ENCODE measurements around the gene KCNK16.

Gene KCNK16

GRCh38 chr6:39281312-39281980, 41.1 kb downstream of the KCNK16 start:
- no peak for DNase-seq (ENCODE audit: low read depth in 2 of 3, low spot score in 1 of 3)

GRCh38 chr6:39280247-39280731, 42.2 kb downstream of the KCNK16 start:
- no peak for DNase-seq (ENCODE audit: low read depth in 2 of 3, low spot score in 1 of 3)

DNA sequence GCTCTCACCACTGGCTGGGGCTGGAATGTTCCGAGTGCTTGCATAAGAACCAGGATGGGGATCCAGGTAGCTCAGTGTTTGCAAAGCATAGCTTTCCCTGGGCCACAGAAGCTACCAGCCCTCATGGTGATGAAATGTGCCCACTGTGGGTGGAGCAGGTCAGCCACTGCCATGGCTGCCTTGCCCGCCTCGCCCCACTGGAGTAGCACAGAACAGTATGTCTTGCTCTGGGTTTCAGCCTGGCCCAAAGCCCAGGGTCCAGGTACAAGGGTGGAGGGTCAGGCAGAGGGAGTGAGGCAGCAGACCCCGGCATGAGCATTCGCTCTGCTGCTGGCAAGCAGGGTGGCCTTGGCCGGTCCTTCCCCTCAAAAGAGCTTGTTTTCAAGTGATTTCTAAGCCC, 43.0 kb downstream of the KCNK16 start:
- DNase-seq (ENCODE audit: low read depth in 2 of 3, low spot score in 1 of 3), result no peak

DNA sequence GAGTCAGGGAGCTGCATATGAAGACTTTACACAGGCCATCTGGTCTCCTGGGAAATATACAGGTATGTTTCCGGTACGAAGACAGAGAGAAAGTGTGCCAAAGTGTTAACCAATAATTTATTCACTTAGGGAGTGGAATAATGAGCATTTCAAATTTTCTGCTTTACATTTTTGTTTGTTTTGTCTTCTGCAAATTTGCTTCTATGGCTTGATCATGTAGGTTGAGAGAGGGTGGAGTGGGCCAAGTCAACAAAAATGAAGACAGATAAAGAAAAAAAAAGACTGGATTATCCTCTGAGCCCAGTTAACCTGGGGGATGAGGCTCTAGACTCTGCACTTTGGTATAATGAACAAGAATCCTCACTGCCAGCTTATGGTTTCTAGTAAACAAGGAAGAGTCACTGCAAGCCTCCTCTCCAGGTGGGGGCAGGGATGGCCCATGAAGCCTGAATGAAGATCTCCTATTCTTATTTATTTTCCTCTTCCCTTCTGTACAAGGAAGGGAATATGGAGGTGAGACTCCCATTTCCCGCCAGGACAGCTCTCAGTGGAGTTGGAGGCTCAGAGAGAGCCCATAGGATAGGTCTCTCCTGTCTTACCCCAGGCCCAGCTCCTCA, 46.0 kb downstream of the KCNK16 start:
- no peak for DNase-seq (ENCODE audit: low read depth in 2 of 3, low spot score in 1 of 3)

GRCh38 chr6:39274903-39275302, 47.6 kb downstream of the KCNK16 start:
- no peak for DNase-seq (ENCODE audit: low read depth in 2 of 3, low spot score in 1 of 3)

DNA sequence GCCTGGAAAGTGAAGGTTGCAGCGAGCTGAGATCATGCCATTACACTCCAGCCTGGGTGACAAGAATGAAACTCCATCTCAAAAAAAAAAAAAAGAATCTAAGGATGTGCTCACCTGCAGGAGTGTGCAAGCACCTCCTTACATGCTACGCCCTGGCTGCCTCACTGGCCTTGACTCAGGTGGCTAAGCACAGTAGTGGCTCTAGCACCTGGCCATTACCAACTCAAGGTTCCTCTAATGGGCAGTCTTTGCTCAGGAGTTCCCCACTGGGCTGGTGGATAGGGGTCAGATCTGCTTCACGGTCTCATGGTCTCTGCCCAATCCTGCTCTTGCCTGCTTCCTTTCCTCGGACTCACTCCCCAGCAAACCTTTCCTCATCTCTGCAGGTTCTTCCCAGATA, 48.0 kb downstream of the KCNK16 start:
- DNase-seq (ENCODE audit: low read depth in 2 of 3, low spot score in 1 of 3), result no peak

- DNase-seq (ENCODE audit: low read depth in 2 of 3, low spot score in 1 of 3), result no peak
Observed at GRCh38 chr6:39273406-39273821, 49.1 kb downstream of the KCNK16 start.

DNA sequence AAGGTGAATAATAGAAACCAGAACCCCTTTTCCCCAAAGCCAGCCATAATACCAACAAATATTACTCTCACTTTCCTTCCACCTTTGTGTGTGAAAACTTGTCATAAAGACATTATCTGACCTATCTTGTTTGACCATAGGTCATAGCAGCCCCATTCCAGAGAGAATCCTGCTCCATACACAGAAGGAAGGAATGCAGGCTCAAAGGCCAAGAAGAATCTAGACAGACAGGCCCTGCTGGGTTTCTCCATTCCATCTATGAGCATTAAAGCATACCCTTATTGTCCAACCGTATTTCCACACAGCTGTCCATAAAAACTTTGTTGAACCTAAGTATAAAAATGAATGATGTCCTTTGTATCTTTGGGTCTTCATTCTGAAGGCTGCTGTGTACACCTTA, 52.5 kb downstream of the KCNK16 start:
- DNase-seq (ENCODE audit: low read depth in 2 of 3, low spot score in 1 of 3), result no peak

- no peak for DNase-seq (ENCODE audit: low read depth in 2 of 3, low spot score in 1 of 3)
Observed at GRCh38 chr6:39268721-39269120, 53.8 kb downstream of the KCNK16 start.

DNA sequence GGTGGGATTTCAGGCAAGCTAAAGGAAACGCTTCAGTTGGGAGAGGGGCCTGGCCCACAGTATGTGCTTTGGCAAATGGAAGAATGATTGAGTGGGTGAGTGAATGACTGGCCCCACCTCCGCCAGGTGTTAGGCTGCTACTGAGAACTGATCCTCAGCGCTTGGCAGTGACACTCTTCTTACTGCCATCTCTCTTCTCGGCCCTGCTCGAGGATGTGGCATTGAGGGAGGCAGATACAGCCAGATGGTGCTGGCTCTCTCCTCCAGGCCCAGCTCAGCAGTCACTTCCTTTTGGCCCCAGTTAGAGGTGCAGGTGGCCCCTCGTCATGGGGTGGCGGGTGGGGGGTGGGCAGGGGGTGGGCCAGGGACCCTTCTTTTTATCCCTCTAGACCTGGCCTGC, 54.3 kb downstream of the KCNK16 start:
- no peak for DNase-seq (ENCODE audit: low read depth in 2 of 3, low spot score in 1 of 3)

GRCh38 chr6:39266782-39267355, 55.6 kb downstream of the KCNK16 start:
- DNase-seq (ENCODE audit: low read depth in 2 of 3, low spot score in 1 of 3), result peak in 1 of 3 donors; percentile 13

DNA sequence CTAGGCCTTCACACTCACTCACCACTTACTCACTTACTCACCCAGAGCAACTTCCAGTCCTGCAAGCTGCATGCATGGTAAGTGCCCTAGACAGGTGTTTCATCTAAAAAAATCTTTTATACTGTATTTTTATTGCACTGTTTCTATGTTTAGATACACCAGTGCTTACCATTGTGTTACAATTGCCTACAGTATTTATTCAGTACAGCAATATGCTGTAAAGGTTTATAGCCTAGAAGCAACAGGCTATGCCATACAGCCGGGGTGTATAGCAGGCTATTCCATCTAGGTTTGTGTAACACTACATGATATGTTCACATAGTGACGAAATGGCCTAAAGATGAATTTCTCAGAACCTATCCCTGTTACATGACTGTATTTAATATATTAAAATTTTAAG, 56.1 kb downstream of the KCNK16 start:
- no peak for DNase-seq (ENCODE audit: low read depth in 2 of 3, low spot score in 1 of 3)
